Ovary (tissue), 9 donors: ENCODE data around the gene DDB1. TPM values are rescaled to one million over a fixed set of nuclear protein-coding genes. Genes with fewer than 3 reads are reported as not detected.

Experiments
- polyA plus RNA-seq, 2 donors: library from polyadenylated mRNA; stranded (reverse); fragments of 200-250 nt in 1 of 2; fragments of 350-450 nt in 1 of 2; fragmentation: Illumina TruSeq in 1 of 2; extraction: RNeasy Lipid Tissue Mini Kit (QIAGEN cat#74804) in 1 of 2; gene quantifications; one replicate each; pipeline ENCODE4 v1.2.3, GENCODE V29; 2013 to 2014
- total RNA-seq, 7 donors: library from RNA; depleted of rRNA in 2 of 7; stranded (reverse); fragments of >200 nt in 2 of 7; fragmentation: NEBNext Ultra II Directional in 3 of 7; extraction: Animal tissue kit (Norgen Biotek cat#: 25700) in 3 of 7; gene quantifications; one replicate each; pipeline versions ENCODE4 v1.1.0 to v1.2.4, GENCODE V29; 2016 to 2023
- donor health status: DM: no; HTN: no; CAD: no; lungs with moderate emphysema.
- donor health status: DM: no; HTN: no; CAD: no.
- donor health status: Bipolar disorder and iron deficiency.
- donor health status: DM: yes; HTN: yes; CAD: no.
- donor health status: DM: no; HTN: no; CAD: no.
- donor health status: DM: yes; HTN: yes; CAD: no.

Gene DDB1
- total and polyA plus RNA-seq, 9 donors = 117 to 270 (median 217) TPM

Other genes with a start within 250 kb of the DDB1 start
- 1 to 10 TPM in 1 of 7 donors, under 1 TPM in 5, not detected in 1; 0.12 to 1.3 (median 0.29) TPM for gene CD5, start 230.6 kb downstream of the DDB1 start, total RNA-seq
- gene CD5, start 230.6 kb downstream of the DDB1 start, polyA plus RNA-seq = under 1 TPM; 0.12 to 0.83 TPM
- 10 to 100 TPM; 11.3 to 25.8 (median 20.7) TPM for gene VPS37C, start 171.7 kb downstream of the DDB1 start, total RNA-seq
- 10 to 100 TPM in 1 of 2 donors, 1 to 10 TPM in 1; 7.8 to 14.0 TPM for gene VPS37C, start 171.7 kb downstream of the DDB1 start, polyA plus RNA-seq
- 1 to 10 TPM in 3 of 7 donors, under 1 TPM in 2, not detected in 2; 0.38 to 4.3 (median 1.0) TPM for gene PGA3, start 129.6 kb downstream of the DDB1 start, total RNA-seq
- gene PGA3, start 129.6 kb downstream of the DDB1 start, polyA plus RNA-seq = 1 to 10 TPM in 1 of 2 donors, under 1 TPM in 1; 0.43 to 1.5 TPM
- 1 to 10 TPM in 3 of 7 donors, under 1 TPM in 1, not detected in 3; 0.45 to 9.3 (median 1.4) TPM for gene PGA4, start 110.8 kb downstream of the DDB1 start, total RNA-seq
- 1 to 10 TPM in 1 of 2 donors, under 1 TPM in 1; 0.87 to 1.7 TPM for gene PGA4, start 110.8 kb downstream of the DDB1 start, polyA plus RNA-seq
- gene PGA5, start 91.9 kb downstream of the DDB1 start, total RNA-seq = 1 to 10 TPM in 1 of 7 donors, under 1 TPM in 2, not detected in 4; 0.69 to 1.7 (median 0.94) TPM
- gene PGA5, start 91.9 kb downstream of the DDB1 start, polyA plus RNA-seq = 1 to 10 TPM in 1 of 2 donors, under 1 TPM in 1; 0.27 to 1.1 TPM
- 10 to 100 TPM in 6 of 7 donors, 1 to 10 TPM in 1; 9.4 to 39.9 (median 17.2) TPM for gene VWCE, start 37.8 kb downstream of the DDB1 start, total RNA-seq
- gene VWCE, start 37.8 kb downstream of the DDB1 start, polyA plus RNA-seq = 1 to 10 TPM; 1.9 to 6.9 TPM
- gene TKFC, start 123 bp upstream of the DDB1 start, total RNA-seq = 10 to 100 TPM; 19.0 to 41.4 (median 36.3) TPM
- 10 to 100 TPM; 22.6 to 27.0 TPM for gene TKFC, start 123 bp upstream of the DDB1 start, polyA plus RNA-seq
- 10 to 100 TPM; 24.1 to 58.3 (median 44.1) TPM for gene CYB561A3, start 28.8 kb upstream of the DDB1 start, total RNA-seq
- 10 to 100 TPM; 33.4 to 45.7 TPM for gene CYB561A3, start 28.8 kb upstream of the DDB1 start, polyA plus RNA-seq
- gene TMEM138, start 29.3 kb upstream of the DDB1 start, total RNA-seq = 100 to 1,000 TPM in 1 of 7 donors, 10 to 100 TPM in 6; 21.5 to 102 (median 53.4) TPM
- gene TMEM138, start 29.3 kb upstream of the DDB1 start, polyA plus RNA-seq = 100 to 1,000 TPM in 1 of 2 donors, 10 to 100 TPM in 1; 33.7 to 115 TPM
- gene TMEM216, start 59.5 kb upstream of the DDB1 start, total RNA-seq = 10 to 100 TPM; 20.2 to 32.6 (median 24.2) TPM
- 10 to 100 TPM; 29.1 to 34.6 TPM for gene TMEM216, start 59.5 kb upstream of the DDB1 start, polyA plus RNA-seq
- 100 to 1,000 TPM in 1 of 7 donors, 10 to 100 TPM in 6; 33.3 to 103 (median 83.4) TPM for gene CPSF7, start 96.9 kb upstream of the DDB1 start, total RNA-seq
- 100 to 1,000 TPM in 1 of 2 donors, 10 to 100 TPM in 1; 51.8 to 109 TPM for gene CPSF7, start 96.9 kb upstream of the DDB1 start, polyA plus RNA-seq
- gene SDHAF2, start 97.0 kb upstream of the DDB1 start, total RNA-seq = 10 to 100 TPM; 31.9 to 91.1 (median 37.5) TPM
- 10 to 100 TPM; 40.8 to 43.5 TPM for gene SDHAF2, start 97.0 kb upstream of the DDB1 start, polyA plus RNA-seq
- 10 to 100 TPM in 1 of 7 donors, 1 to 10 TPM in 3, under 1 TPM in 3; 0.45 to 23.0 (median 1.4) TPM for gene LRRC10B, start 175.6 kb upstream of the DDB1 start, total RNA-seq
- 1 to 10 TPM in 1 of 2 donors, under 1 TPM in 1; 0.48 to 1.7 TPM for gene LRRC10B, start 175.6 kb upstream of the DDB1 start, polyA plus RNA-seq
- gene SYT7, start 248.0 kb upstream of the DDB1 start, total RNA-seq = 1 to 10 TPM in 5 of 7 donors, under 1 TPM in 2; 0.24 to 4.6 (median 1.5) TPM
- 1 to 10 TPM; 1.7 to 4.9 TPM for gene SYT7, start 248.0 kb upstream of the DDB1 start, polyA plus RNA-seq